Epithelial cell of prostate (primary cell): ENCODE results near the gene CCDC27.
"Not testable (repeated sequence)": the region's sequence is repeated elsewhere in the genome, so short reads cannot be mapped to it uniquely, and the experiment has no call there.

ENCODE experiments used
- DNase-seq: peaks from one replicate; pipeline ENCODE4 v3.0.0-alpha.2; 2011; ENCODE audit warnings: low read depth, low spot score
- H3K27ac ChIP-seq: fragments of 450-650 bp; 2 replicates; pipeline ENCODE4 v1.5.1; 2017; ENCODE audit warnings: mild to moderate bottlenecking

The CCDC27 gene

DNA sequence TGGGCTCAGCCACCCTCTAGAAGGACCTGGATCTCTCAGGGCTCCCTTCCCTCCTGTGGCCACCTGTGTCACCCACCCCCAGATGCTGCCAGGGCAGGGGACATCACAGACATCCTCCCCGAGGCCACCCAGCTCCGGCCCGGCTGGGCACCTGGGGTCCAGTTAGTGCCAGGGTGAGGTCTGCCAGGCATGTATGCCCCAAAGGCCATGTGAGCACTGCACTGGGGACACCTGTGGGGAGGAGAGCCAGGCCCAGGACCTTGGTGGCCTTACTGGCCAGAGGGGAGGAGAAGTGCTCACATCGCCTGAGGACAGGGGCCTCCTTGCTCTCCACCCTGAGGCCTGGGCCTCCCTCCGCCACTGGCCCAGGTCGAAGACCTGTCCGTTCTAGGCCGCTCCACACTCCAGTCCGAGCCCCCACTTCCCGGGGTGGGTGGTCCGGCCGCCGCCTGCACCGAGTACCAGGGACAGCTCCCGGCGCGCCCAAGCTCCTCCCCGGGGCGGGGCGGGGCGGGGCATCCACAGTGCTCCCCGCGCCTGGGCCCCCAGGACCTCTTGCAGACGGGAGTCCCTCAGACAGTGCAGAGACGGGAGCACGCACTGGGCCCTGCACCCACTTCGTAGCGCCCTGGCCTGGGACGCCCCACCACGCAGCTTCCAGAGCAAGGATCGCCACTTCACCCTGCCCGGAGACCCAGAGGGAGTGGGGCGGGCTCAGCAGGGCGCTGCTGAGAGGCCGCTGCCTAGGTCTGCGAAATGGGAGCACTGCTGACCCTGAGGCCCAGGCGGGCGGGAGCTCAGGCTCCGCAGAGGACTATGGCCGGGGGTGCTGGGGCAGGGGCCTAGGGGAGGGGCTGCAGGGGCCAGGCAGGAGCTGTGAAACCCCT, 34.3 kb upstream of the CCDC27 start:
- peak overlapping the region; percentile 67 for H3K27ac ChIP-seq
- DNase-seq = no peak

- H3K27ac ChIP-seq = no peak overlapping the region
- DNase-seq = no peak
Observed at GRCh38 chr1:3718764-3719163, 33.5 kb upstream of the CCDC27 start.

- no peak for DNase-seq
Observed at GRCh38 chr1:3721955-3722465, 30.2 kb upstream of the CCDC27 start.

GRCh38 chr1:3722846-3723245, 29.4 kb upstream of the CCDC27 start:
- no peak for DNase-seq
- H3K27ac ChIP-seq = no peak overlapping the region

More at GRCh38 chr1:3721955-3722465, 30.2 kb upstream of the CCDC27 start:
- H3K27ac ChIP-seq = no peak overlapping the region

DNA sequence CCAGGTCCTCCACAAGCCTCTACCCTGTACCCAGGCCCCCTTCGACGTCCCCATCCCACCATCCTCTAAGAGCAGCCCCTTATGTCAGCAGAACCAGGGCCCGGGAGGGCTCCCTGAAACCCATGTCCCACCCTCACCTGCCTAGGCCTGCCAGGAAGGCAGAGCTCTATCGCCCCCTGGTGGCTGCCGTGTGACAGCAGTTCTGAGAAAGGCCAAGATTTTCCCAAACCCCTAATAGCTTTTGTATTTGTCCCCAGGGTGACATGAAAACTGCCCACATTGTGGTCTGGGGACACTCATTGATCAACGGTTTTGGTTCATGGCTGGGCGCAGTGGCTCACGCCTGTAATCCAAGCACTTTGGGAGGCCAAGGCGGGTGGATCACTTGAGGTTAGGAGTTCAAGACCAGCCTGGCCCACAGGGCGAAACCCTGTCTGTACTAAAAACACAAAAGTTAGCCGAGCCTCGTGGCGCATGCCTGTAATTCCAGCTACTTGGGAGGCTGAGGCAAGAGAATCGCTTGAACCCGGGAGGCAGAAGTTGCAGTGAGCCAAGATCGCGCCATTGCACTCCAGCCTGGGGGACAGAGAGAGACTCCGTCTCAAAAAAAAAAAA, 27.7 kb upstream of the CCDC27 start:
- DNase-seq, H3K27ac ChIP-seq: not testable (repeated sequence)

DNA sequence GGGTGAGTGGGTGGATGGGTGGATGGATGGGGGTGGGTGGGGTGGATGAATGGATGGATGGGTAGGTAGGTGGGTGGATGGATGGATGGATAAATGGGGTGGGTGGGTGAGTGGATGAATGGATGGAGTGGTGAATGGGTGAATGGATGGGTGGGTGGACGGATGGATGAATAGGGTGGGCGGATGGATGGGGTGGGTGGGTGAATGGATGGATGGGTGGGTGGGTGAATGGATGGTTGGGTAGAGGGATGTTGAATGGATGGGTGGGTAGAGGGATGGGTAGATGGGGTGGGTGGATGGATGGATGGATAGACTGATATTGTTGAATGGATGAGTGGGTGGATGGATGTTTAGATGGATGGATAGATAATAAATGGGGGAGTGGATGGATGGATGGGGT, 26.9 kb upstream of the CCDC27 start:
- no peak for DNase-seq
- no peak overlapping the region for H3K27ac ChIP-seq

DNA sequence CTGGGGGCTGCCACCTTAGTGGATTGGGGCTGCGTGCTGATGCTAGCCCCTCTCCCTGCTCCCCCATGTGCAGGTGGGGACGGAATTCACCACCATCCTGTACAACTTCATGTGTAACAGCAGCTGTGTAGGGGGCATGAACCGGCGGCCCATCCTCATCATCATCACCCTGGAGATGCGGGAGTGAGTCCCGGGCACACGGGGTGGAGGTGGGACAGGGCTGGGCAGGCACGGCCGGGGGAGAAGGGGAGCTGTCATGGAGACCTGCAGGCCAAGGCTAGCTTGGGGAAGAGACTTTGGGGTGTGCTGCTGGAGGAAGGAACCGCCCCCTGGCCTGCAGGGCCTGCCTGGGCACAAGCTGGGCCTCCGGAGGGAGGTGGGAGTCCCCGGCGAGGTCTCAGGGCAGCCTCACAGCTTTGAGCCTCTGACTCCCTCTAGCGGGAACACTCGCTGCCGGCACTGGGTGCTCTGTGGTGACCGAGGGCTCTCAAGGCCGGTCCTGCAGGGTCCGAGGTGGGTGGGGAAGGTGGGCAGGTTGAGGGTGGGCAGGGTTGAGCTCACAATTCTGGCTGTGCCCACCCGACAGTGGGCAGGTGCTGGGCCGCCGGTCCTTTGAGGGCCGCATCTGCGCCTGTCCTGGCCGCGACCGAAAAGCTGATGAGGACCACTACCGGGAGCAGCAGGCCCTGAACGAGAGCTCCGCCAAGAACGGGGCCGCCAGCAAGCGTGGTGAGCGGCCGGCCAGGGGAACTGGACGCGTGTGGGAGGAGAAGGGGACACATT, 25.0 kb upstream of the CCDC27 start:
- DNase-seq = no peak
- no peak overlapping the region for H3K27ac ChIP-seq

GRCh38 chr1:3727825-3728776, 24.1 kb upstream of the CCDC27 start:
- H3K27ac ChIP-seq = no peak overlapping the region

DNA sequence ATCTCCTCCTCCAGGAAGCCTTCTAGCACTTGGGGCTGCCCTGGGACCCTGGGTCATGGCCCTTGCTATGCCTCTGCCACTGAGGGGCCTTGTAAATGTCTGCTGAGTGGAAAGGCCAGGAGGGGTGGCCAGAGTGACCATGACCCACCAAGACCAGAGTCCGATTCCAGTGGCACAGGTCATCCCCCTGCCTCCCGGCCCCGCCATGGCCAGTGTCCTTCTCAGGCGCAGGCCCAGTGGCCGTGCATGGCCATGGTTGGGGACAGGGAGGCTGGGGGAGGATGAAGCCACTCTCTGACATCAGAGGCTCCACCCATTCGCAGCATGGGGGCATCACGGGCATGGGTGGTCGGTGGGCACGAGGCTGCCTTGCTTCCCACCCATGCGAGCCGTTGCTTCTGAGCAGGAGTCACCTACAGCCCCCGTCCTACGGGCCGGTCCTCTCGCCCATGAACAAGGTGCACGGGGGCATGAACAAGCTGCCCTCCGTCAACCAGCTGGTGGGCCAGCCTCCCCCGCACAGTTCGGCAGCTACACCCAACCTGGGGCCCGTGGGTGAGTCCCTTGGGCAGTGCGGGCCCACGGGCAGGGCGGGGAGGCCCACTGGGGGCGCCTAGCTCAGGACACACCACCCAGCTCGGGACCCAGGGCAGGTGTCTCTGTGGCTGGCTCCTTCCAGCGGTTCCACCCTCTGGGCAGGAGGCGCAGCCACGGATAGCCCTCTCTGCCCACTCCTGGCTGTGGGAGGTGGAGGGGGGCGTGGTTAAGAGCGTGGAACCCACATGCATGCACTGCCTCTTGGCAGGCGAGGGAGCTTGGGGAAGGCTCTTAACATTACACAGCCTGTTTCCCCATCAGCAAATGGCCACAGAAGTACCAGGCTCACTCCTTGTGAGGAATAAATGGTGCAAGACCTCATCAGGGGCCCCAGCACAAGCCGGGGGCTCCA, 22.4 kb upstream of the CCDC27 start:
- no peak for DNase-seq
- no peak overlapping the region for H3K27ac ChIP-seq

More at GRCh38 chr1:3727825-3728776, 24.1 kb upstream of the CCDC27 start:
- no peak for DNase-seq

GRCh38 chr1:3730543-3731247, 21.6 kb upstream of the CCDC27 start:
- no peak overlapping the region for H3K27ac ChIP-seq
- DNase-seq = no peak

GRCh38 chr1:3731583-3732433, 20.4 kb upstream of the CCDC27 start:
- no peak overlapping the region for H3K27ac ChIP-seq
- no peak for DNase-seq

DNA sequence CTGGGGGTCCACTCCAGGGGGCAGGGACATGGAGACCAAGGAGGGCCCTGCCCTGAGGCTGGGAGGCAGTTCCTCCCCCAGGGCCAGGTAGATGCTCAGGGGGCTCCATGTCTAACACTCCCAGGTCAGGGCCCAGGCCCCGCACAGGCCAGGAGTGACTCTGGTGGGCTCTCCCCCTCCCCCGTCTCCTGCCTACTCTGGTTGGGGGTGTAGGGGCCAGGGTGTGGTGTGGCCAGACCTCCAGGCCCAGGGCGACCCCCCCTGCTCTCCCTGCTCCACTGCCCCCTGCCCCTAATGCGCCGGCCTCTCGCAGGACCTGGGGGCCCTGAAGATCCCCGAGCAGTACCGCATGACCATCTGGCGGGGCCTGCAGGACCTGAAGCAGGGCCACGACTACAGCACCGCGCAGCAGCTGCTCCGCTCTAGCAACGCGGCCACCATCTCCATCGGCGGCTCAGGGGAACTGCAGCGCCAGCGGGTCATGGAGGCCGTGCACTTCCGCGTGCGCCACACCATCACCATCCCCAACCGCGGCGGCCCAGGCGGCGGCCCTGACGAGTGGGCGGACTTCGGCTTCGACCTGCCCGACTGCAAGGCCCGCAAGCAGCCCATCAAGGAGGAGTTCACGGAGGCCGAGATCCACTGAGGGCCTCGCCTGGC, 19.7 kb upstream of the CCDC27 start:
- no peak for DNase-seq
- H3K27ac ChIP-seq = no peak overlapping the region

- no peak overlapping the region for H3K27ac ChIP-seq
Observed at GRCh38 chr1:3733094-3733882, 19.0 kb upstream of the CCDC27 start.

DNA sequence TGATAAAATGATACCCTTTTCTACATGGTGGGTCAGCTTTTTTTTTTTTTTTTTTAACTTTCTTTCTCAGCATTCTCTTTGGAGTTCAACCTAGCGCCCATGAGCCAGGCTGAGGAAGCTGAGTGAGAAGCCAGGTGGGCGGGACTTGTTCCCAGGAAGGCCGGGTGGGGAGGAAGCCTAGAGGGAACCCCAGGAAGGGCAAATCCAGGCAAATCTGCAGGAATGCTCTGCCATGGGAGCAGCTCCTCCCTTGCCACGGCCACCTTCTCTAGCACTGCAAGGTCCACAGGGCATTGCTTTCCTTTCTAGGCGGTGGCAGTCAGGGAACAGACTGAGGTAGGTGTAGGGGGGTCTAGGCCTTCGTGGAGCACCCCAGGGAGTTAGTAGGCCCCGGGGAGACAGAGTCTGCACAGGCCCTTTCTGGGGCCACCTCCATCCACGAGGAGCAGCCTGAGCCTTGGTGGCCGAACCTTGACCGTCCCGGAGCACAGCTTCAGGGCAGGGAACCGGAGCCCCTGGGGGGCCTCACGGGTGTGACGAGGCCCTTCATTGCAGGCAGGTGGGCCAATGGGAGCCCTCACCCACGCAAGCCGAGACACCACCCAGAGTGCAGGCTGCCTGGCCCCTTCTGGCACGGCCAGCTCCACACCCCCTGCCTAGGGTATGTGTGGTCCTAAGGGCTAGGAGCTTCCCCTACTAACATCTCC, 18.2 kb upstream of the CCDC27 start:
- DNase-seq = no peak
- H3K27ac ChIP-seq = no peak overlapping the region

More at GRCh38 chr1:3733094-3733882, 19.0 kb upstream of the CCDC27 start:
- DNase-seq = no peak

DNA sequence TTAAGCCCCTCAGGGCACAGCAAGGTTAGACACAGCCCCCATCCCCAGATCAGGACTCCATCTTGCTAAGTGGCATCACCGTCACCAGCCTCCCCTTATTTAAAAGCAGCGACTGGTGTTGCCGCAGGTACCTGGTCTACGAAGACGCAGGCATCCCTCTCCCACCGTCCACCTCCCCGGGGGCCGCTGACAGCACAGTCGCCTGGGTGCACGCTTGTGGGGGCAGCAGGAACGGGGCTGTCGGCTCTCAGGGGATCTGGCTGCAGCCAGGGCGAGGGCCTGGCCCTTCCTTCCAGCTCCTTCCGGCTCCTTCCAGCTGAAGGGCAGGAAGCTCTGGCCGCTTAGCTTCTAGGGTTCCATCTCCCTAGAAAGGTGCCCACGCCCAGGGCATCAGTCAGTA, 17.6 kb upstream of the CCDC27 start:
- no peak overlapping the region for H3K27ac ChIP-seq
- no peak for DNase-seq
